ENCODE results near the gene MAP3K3. TPM values are rescaled to one million over a fixed set of nuclear protein-coding genes. Genes with fewer than 3 reads are reported as not detected.

MAP3K3 gene
- total and polyA plus RNA-seq, 2 donors (not counting 3 experiments of a cell fraction or from before 2014, with no cell fraction given), result 56.6 to 81.0 TPM

- TF ChIP-seq FOS (IDR thresholded peaks at IDR 0.05; ENCODE audit: borderline replicate concordance, insufficient read depth, low read length) (no peak), POLR2A (IDR thresholded peaks at IDR 0.05; ENCODE audit: low read depth, low read length) (no peak), POLR2AphosphoS5 (IDR thresholded peaks at IDR 0.05; ENCODE audit: insufficient read depth, low read depth, low read length) (no peak), JUN (IDR thresholded peaks at IDR 0.05; ENCODE audit: borderline replicate concordance, insufficient read depth, insufficient read length, low read depth) (no peak), MYC (IDR thresholded peaks at IDR 0.05; ENCODE audit: low read depth, low read length) (no peak), EZH2 (IDR thresholded peaks at IDR 0.05; ENCODE audit: borderline replicate concordance, low read depth, low read length, severe bottlenecking) (no peak), GATA2 (IDR thresholded peaks at IDR 0.05; ENCODE audit: insufficient read depth, insufficient read length, low read depth, low read length) (no peak), CTCF (IDR thresholded peaks at IDR 0.05; ENCODE audit: extremely low read depth in 1 of 2, insufficient read depth in 1 of 2, low read depth in 1 of 2, low read length in 2 of 2) (no peak)
- TF ChIP-seq, protein P1, sequence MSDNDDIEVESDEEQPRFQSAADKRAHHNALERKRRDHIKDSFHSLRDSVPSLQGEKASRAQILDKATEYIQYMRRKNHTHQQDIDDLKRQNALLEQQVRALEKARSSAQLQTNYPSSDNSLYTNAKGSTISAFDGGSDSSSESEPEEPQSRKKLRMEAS (IDR thresholded peaks at IDR 0.05; ENCODE audit: insufficient read depth, insufficient read length), result no peak
- POLR2A ChIA-PET, result no interaction called here
- CTCF ChIA-PET, result interaction anchor here (2.1 kb wide), 1 partner anchor 8 kb away, joined by 7 read pairs; no protein-coding TSS in a partner anchor
Observed at GRCh38 chr17:63688396-63689020, 66.3 kb downstream of the MAP3K3 start.

More at GRCh38 chr17:63688396-63689020, 66.3 kb downstream of the MAP3K3 start:
- no peak overlapping the region for H3K9ac ChIP-seq (replicated peaks; ENCODE audit: extremely low read depth, insufficient read depth, low read length)
- no peaks in the 10 kb centered on the region for H4K20me1 ChIP-seq (replicated peaks; ENCODE audit: control insufficient read depth, extremely low read depth, insufficient read depth, low read length)
- no peaks in the 10 kb centered on the region for H3K4me1 ChIP-seq (ENCODE audit: control insufficient read depth, extremely low read depth, insufficient read depth, low read length)
- DNase-seq (ENCODE audit: low read depth, low spot score) (no peak), FAIRE-seq (no peak)
- intact Hi-C loops (cut with micrococcal nuclease), result no loop called here
- dilution Hi-C loops (cut with MboI; ENCODE audit: extremely low pct_ligation_motif_present, low sequenced_read_pairs), result no loop called here
- no peaks in the 10 kb centered on the region for H3K79me2 ChIP-seq (ENCODE audit: control insufficient read depth, insufficient read depth, low read length)
- H3K4me2 ChIP-seq (ENCODE audit: insufficient read depth, low read length), result no peak overlapping the region
- peaks cover 9 to 59% of the 10 kb centered on the region in 2 experiments for H3K36me3 ChIP-seq (ENCODE audit: control insufficient read depth in 2 of 2, extremely low read depth in 1 of 2, insufficient read depth in 2 of 2, low read length in 2 of 2)
- no peaks in the 10 kb centered on the region for H3K27me3 ChIP-seq (ENCODE audit: control insufficient read depth in 2 of 2, insufficient read depth in 2 of 2, low read length in 2 of 2)
- no peak overlapping the region for H2AFZ ChIP-seq (ENCODE audit: low read depth, low read length)
- no TSS peak for BruUV-seq (replicated peaks)
- H3K9me3 ChIP-seq (replicated peaks; ENCODE audit: control insufficient read depth, insufficient read depth, low read length), result no peaks in the 10 kb centered on the region
- H3K27ac ChIP-seq (ENCODE audit: insufficient read depth, low read depth, low read length), result no peak overlapping the region
- no peak overlapping the region for H3K4me3 ChIP-seq (replicated peaks in 1 of 3; ENCODE audit: insufficient read depth in 1 of 3, low read depth in 1 of 3, low read length in 3 of 3)
- H3K9me1 ChIP-seq (replicated peaks; ENCODE audit: control insufficient read depth, extremely low read depth, insufficient read depth, low read length), result no peaks in the 10 kb centered on the region
